MV-4-11 (cell line): ENCODE measurements around the gene FAR2.

Source experiments
- DNase-seq: peaks from one replicate; lab custom pipeline; 2025; lab: John Stamatoyannopoulos, UW

Gene FAR2

GRCh38 chr12:29204521-29204920 is 55.4 kb downstream of the FAR2 start:
- DNase-seq, result peak; percentile 30

GRCh38 chr12:29207120-29207519 is 58.0 kb downstream of the FAR2 start:
- DNase-seq, result peak; percentile 87

GRCh38 chr12:29208060-29208459 is 59.0 kb downstream of the FAR2 start:
- peak; percentile 93 for DNase-seq

- no peak for DNase-seq
Observed at GRCh38 chr12:29208936-29209701, 60.0 kb downstream of the FAR2 start.

- DNase-seq, result no peak
Observed at GRCh38 chr12:29211696-29212095, 62.6 kb downstream of the FAR2 start.

GRCh38 chr12:29212682-29213403 is 63.8 kb downstream of the FAR2 start:
- peak; percentile 12 for DNase-seq

GRCh38 chr12:29216266-29216665 is 67.2 kb downstream of the FAR2 start:
- DNase-seq, result no peak

GRCh38 chr12:29216797-29217575 is 67.9 kb downstream of the FAR2 start:
- peak; percentile 18 for DNase-seq

- DNase-seq, result no peak
Observed at GRCh38 chr12:29220632-29221336, 71.7 kb downstream of the FAR2 start.

GRCh38 chr12:29222200-29222599 is 73.1 kb downstream of the FAR2 start:
- DNase-seq, result no peak

- peak; percentile 64 for DNase-seq
Observed at GRCh38 chr12:29223426-29223825, 74.3 kb downstream of the FAR2 start.

GRCh38 chr12:29223956-29224543 is 75.0 kb downstream of the FAR2 start:
- no peak for DNase-seq

- DNase-seq, result no peak
Observed at GRCh38 chr12:29224572-29224971, 75.5 kb downstream of the FAR2 start.

- no peak for DNase-seq
Observed at GRCh38 chr12:29225834-29226233, 76.8 kb downstream of the FAR2 start.

- DNase-seq, result no peak
Observed at GRCh38 chr12:29226616-29227015, 77.5 kb downstream of the FAR2 start.

- DNase-seq, result no peak
Observed at GRCh38 chr12:29228474-29229157, 79.5 kb downstream of the FAR2 start.

- no peak for DNase-seq
Observed at GRCh38 chr12:29229158-29229505, 80.1 kb downstream of the FAR2 start.

GRCh38 chr12:29229937-29230336 is 80.9 kb downstream of the FAR2 start:
- DNase-seq, result no peak

GRCh38 chr12:29230800-29231560 is 81.9 kb downstream of the FAR2 start:
- DNase-seq, result no peak

- DNase-seq, result no peak
Observed at GRCh38 chr12:29232086-29232485, 83.0 kb downstream of the FAR2 start.
